Calu3 (cell line): ENCODE results near the gene WDR46. TPM values are rescaled to one million over a fixed set of nuclear protein-coding genes. Genes with fewer than 3 reads are reported as not detected.

Source experiments
- BruUV-seq: library from RNA; stranded (reverse); fragments of 400-500 nt; replicated peaks from 2 replicates; lab custom pipeline; 2021; lab: Mats Ljungman, UMichigan
- CTCF ChIA-PET: fragments of 300-600 bp; sonication (Branson Sonifier 250); formaldehyde crosslinking; loops from one replicate; lab custom pipeline; 2022; ENCODE audit warnings: antibody characterized with exemption; lab: Charles Lee
- DNase-seq: peaks from one replicate; pipeline ENCODE4 v3.0.0; 2022
- H3K27ac Mint-ChIP-seq: one replicate; pipeline ENCODE4 v1.8.0; 2022; ENCODE audit warnings: mixed read lengths; ENCODE audit not compliant: unreplicated experiment
- H3K27me3 Mint-ChIP-seq: one replicate; pipeline ENCODE4 v1.8.0; 2022; ENCODE audit warnings: mixed read lengths; ENCODE audit not compliant: unreplicated experiment
- H3K36me3 Mint-ChIP-seq: one replicate; pipeline ENCODE4 v1.8.0; 2022; ENCODE audit warnings: mild to moderate bottlenecking, moderate library complexity, mixed read lengths; ENCODE audit not compliant: insufficient read depth, unreplicated experiment
- H3K4me1 Mint-ChIP-seq: one replicate; pipeline ENCODE4 v1.8.0; 2022; ENCODE audit warnings: mild to moderate bottlenecking, low read depth, mixed read lengths; ENCODE audit not compliant: unreplicated experiment
- H3K4me3 Mint-ChIP-seq: one replicate; pipeline ENCODE4 v1.8.0; 2022; ENCODE audit warnings: mild to moderate bottlenecking, low read depth, moderate library complexity, mixed read lengths; ENCODE audit not compliant: unreplicated experiment
- H3K9me3 Mint-ChIP-seq: one replicate; pipeline ENCODE4 v1.8.0; 2022; ENCODE audit warnings: low read depth, mixed read lengths; ENCODE audit not compliant: unreplicated experiment
- CTCF ChIP-seq: fragments of 200-600 bp; IDR thresholded peaks from one replicate; pipeline ENCODE4 v1.8.0; 2022; ENCODE audit warnings: antibody characterized with exemption; ENCODE audit not compliant: unreplicated experiment
- intact Hi-C: fragments of 100-400 bp; cut with micrococcal nuclease; formaldehyde crosslinking; loops from one replicate; pipeline ENCODE4 v1.10.0; 2022; ENCODE audit not compliant: unreplicated experiment
- total RNA-seq: library from RNA; stranded (reverse); gene quantifications from 2 replicates; pipeline ENCODE4 v1.2.3, GENCODE V29; 2022

WDR46 gene
- total RNA-seq, 1 experiment from 2014 or later: 125 TPM

- Mint-ChIP-seq H3K27ac (peak overlapping the region; percentile 97), H3K27me3 (no peaks in the 10 kb centered on the region), H3K36me3 (peaks cover 98% of the 10 kb centered on the region), H3K4me1 (peaks cover 57% of the 10 kb centered on the region), H3K4me3 (peak overlapping the region; percentile 98), H3K9me3 (no peaks in the 10 kb centered on the region)
- peak; percentile 81 for DNase-seq
- CTCF ChIA-PET: interaction anchor here (0.6 kb wide), 1 partner anchor 96 kb away, joined by 5 read pairs; the partner anchor contains the start of gene PHF1
- TF ChIP-seq CTCF: no peak
- intact Hi-C loops: loop anchor here (5.0 kb wide), 1 partner anchor 77 kb away; the partner anchor contains the start of gene KIFC1
- no TSS peak for BruUV-seq
Observed at GRCh38 chr6:33314943-33315792, 26.1 kb upstream of the WDR46 start.

- BruUV-seq: no TSS peak
- H3K27ac Mint-ChIP-seq: peak overlapping the region; percentile 97
- H3K36me3 Mint-ChIP-seq: peaks cover 100% of the 10 kb centered on the region
- peak overlapping the region; percentile 98 for H3K4me3 Mint-ChIP-seq
- intact Hi-C loops: no loop called here
- TF ChIP-seq CTCF: no peak
- peaks cover 51% of the 10 kb centered on the region for H3K4me1 Mint-ChIP-seq
- DNase-seq: peak; percentile 67
- no peaks in the 10 kb centered on the region for H3K27me3 Mint-ChIP-seq
- no peaks in the 10 kb centered on the region for H3K9me3 Mint-ChIP-seq
- CTCF ChIA-PET: no interaction called here
Observed at GRCh38 chr6:33314515-33314942, 25.5 kb upstream of the WDR46 start.

GRCh38 chr6:33313709-33314514 is 24.9 kb upstream of the WDR46 start, which contains the start of gene TAPBP:
TAPBP (minus strand) TSS chr6:33314078; CDS start chr6:33314041, 37 bp downstream.
- peak within 1 kb of the TSS; percentile 97 for H3K27ac Mint-ChIP-seq
- intact Hi-C loops: no loop called here
- DNase-seq: peak; percentile 80
- TSS peak; percentile 44 for BruUV-seq
- peak within 1 kb of the TSS; percentile 98 for H3K4me3 Mint-ChIP-seq
- no peak for TF ChIP-seq CTCF
- CTCF ChIA-PET: interaction anchor here (1.1 to 2.2 kb wide), 2 partner anchors 15 to 32 kb away, joined by 5 to 12 read pairs; partner anchors contain the start of gene RGL2
- H3K27me3 Mint-ChIP-seq: no peaks in the 10 kb centered on the region
- H3K36me3 Mint-ChIP-seq: peaks cover 100% of the 10 kb centered on the region
- no peaks in the 10 kb centered on the region for H3K9me3 Mint-ChIP-seq
- peaks cover 45% of the 10 kb centered on the region for H3K4me1 Mint-ChIP-seq

- BruUV-seq: TSS peak; percentile 52
- DNase-seq: peak; percentile 51
- intact Hi-C loops: no loop called here
- H3K4me1 Mint-ChIP-seq: peaks cover 38% of the 10 kb centered on the region
- no peaks in the 10 kb centered on the region for H3K27me3 Mint-ChIP-seq
- TF ChIP-seq CTCF: no peak
- peaks cover 100% of the 10 kb centered on the region for H3K36me3 Mint-ChIP-seq
- H3K9me3 Mint-ChIP-seq: no peaks in the 10 kb centered on the region
- H3K4me3 Mint-ChIP-seq: peak overlapping the region; percentile 98
- CTCF ChIA-PET: interaction anchor here (1.0 to 2.2 kb wide), 3 partner anchors 14 to 36 kb away, joined by 3 to 12 read pairs (median 5); partner anchors contain the start of genes B3GALT4 and RGL2
- H3K27ac Mint-ChIP-seq: peak overlapping the region; percentile 97
Observed at GRCh38 chr6:33313105-33313708, 24.2 kb upstream of the WDR46 start.
